ENCODE data around the gene CLCN1.

The CLCN1 gene

GRCh38 chr7:143281529-143281928 is 34.4 kb upstream of the CLCN1 start:
- no peak for TF ChIP-seq CTCF (conservative IDR thresholded peaks at IDR 0.05; ENCODE audit: low read depth, low read length)
- DNase-seq (ENCODE audit: low read depth), result no peak
- no peak overlapping the region for H3K4me3 ChIP-seq (ENCODE audit: low read depth, low read length)

GRCh38 chr7:143282124-143282523 is 33.8 kb upstream of the CLCN1 start:
- no peak for DNase-seq (ENCODE audit: low read depth)
- H3K4me3 ChIP-seq (ENCODE audit: low read depth, low read length), result no peak overlapping the region
- TF ChIP-seq CTCF (conservative IDR thresholded peaks at IDR 0.05; ENCODE audit: low read depth, low read length), result no peak

- DNase-seq (ENCODE audit: low read depth), result no peak
- TF ChIP-seq CTCF (conservative IDR thresholded peaks at IDR 0.05; ENCODE audit: low read depth, low read length), result no peak
- H3K4me3 ChIP-seq (ENCODE audit: low read depth, low read length), result no peak overlapping the region
Measured at GRCh38 chr7:143283381-143283780, 32.5 kb upstream of the CLCN1 start.

GRCh38 chr7:143284591-143285469 is 31.1 kb upstream of the CLCN1 start, which contains the start of gene TMEM139:
Gene TMEM139 (plus strand): TSS chr7:143284958. CDS start chr7:143285958, 1,000 bp downstream.
- H3K4me3 ChIP-seq (ENCODE audit: low read depth, low read length), result no peak within 1 kb of the TSS
- no peak for TF ChIP-seq CTCF (conservative IDR thresholded peaks at IDR 0.05; ENCODE audit: low read depth, low read length)
- DNase-seq (ENCODE audit: low read depth), result no peak

- TF ChIP-seq CTCF (conservative IDR thresholded peaks at IDR 0.05; ENCODE audit: low read depth, low read length), result no peak
- H3K4me3 ChIP-seq (ENCODE audit: low read depth, low read length), result no peak overlapping the region
- DNase-seq (ENCODE audit: low read depth), result no peak
Measured at GRCh38 chr7:143285470-143285778, 30.5 kb upstream of the CLCN1 start.

GRCh38 chr7:143285806-143286521 is 29.9 kb upstream of the CLCN1 start:
- no peak overlapping the region for H3K4me3 ChIP-seq (ENCODE audit: low read depth, low read length)
- TF ChIP-seq CTCF (conservative IDR thresholded peaks at IDR 0.05; ENCODE audit: low read depth, low read length), result no peak

More at GRCh38 chr7:143285806-143286521, 29.9 kb upstream of the CLCN1 start:
- DNase-seq (ENCODE audit: low read depth), result no peak
